Lower lobe of right lung (tissue), 2 donors: Measurements from ENCODE around the gene DUSP19. TPM values are rescaled to one million over a fixed set of nuclear protein-coding genes. Genes with fewer than 3 reads are reported as not detected.
A peak's percentile ranks its signal among the peaks of the same experiment; 100 is the strongest.
"Not testable (repeated sequence)": the region's sequence is repeated elsewhere in the genome, so short reads cannot be mapped to it uniquely, and the experiment has no call there.

Source experiments
- ATAC-seq, 2 donors: fragments of 200-7000 bp; cut with Tn5 transposase; one replicate each; pipeline ENCODE4 v1.9.1; 2020 to 2022; ENCODE audit warnings: mild to moderate bottlenecking in 2 of 2, moderate library complexity in 2 of 2
- DNase-seq: peaks from one replicate; pipeline ENCODE4 v3.0.0-alpha.2; 2020
- H3K27ac ChIP-seq: fragments of 200-600 bp; one replicate; pipeline ENCODE4 v1.8.0; 2022
- H3K27me3 ChIP-seq: fragments of 200-600 bp; one replicate; pipeline ENCODE4 v1.8.0; 2022; ENCODE audit warnings: low read depth
- H3K36me3 ChIP-seq: fragments of 200-600 bp; one replicate; pipeline ENCODE4 v1.8.0; 2022; ENCODE audit warnings: mild to moderate bottlenecking
- H3K4me1 ChIP-seq: fragments of 200-600 bp; one replicate; pipeline ENCODE4 v1.8.0; 2022
- H3K4me3 ChIP-seq: fragments of 200-600 bp; one replicate; pipeline ENCODE4 v1.8.0; 2022; ENCODE audit warnings: mild to moderate bottlenecking
- H3K9me3 ChIP-seq: fragments of 200-600 bp; one replicate; pipeline ENCODE4 v1.8.0; 2022
- intact Hi-C: fragments of 100-400 bp; cut with DNase I; formaldehyde crosslinking; loops from one replicate; pipeline ENCODE4 v1.11.0; 2022
- total RNA-seq: library from RNA; stranded (reverse); fragmentation: NEBNext Ultra II Directional; extraction: Animal tissue kit (Norgen Biotek cat#: 25700); gene quantifications from one replicate; pipeline ENCODE4 v1.2.1, GENCODE V29; 2021
- TF ChIP-seq, protein P1 (sequence below): fragments of 200-600 bp; IDR thresholded peaks from one replicate; pipeline ENCODE4 v1.8.0; 2022; ENCODE audit warnings: antibody characterized with exemption, mild to moderate bottlenecking
- donor health status: DM: no; HTN: yes; CAD: no; lungs with severe emphysema.

Gene DUSP19
- total RNA-seq, 1 donor from 2014 or later = 5.6 TPM

DNA sequence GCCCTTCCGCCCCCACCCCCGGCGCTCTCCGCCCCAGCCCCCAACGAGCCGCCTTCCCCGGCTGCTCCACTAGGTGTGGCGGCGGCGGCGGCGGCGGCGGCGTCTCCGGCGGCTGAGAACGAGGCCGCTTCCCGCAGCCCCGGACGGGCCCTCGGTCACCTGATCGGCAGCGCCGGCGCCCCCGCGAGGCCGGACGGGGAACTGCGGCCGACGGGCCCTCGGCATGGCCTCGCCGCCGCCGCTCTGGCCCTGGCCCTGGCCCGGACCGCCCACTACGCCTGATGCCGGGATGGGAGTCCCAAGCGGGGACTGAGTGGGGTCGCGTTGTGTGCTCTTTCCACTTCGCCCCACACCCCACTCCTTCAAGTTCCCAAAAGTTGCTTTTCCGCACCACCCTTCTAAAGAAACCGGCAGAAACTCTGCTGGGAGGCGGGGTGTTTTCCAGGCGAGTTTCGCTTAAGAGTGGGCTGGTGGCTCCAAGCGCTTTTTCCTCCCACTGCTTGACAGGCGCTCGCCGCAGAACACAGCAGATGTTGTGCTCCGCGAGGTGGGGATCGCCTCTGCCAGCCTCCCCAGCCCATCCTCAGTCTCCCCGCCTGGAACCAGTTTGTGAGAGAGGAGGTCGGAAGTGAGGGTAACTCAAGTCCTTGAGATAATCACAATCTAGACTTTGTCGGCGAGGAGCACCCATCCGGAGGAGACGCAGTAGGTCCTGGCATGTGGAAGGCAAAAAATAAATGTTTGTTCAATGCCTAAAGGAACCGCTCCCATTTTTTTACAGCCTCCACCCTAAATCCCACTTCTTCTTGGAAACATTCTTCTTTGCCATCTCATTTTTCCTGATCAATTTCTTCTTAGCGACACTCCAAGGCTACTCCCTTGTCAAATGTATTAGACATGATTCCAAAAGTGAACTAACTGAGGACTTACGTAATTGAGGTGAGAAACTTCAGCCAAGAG lies 39.9 kb upstream of the DUSP19 start, which contains the start of gene NCKAP1:
Gene NCKAP1 (minus strand): TSS at position 117 of the 960 bp plus-strand sequence. CDS start 358 bp downstream, outside the sequence.
- H3K36me3 ChIP-seq = no peaks in the 10 kb centered on the region
- peaks cover 33% of the 10 kb centered on the region for H3K4me1 ChIP-seq
- TF ChIP-seq, protein P1, sequence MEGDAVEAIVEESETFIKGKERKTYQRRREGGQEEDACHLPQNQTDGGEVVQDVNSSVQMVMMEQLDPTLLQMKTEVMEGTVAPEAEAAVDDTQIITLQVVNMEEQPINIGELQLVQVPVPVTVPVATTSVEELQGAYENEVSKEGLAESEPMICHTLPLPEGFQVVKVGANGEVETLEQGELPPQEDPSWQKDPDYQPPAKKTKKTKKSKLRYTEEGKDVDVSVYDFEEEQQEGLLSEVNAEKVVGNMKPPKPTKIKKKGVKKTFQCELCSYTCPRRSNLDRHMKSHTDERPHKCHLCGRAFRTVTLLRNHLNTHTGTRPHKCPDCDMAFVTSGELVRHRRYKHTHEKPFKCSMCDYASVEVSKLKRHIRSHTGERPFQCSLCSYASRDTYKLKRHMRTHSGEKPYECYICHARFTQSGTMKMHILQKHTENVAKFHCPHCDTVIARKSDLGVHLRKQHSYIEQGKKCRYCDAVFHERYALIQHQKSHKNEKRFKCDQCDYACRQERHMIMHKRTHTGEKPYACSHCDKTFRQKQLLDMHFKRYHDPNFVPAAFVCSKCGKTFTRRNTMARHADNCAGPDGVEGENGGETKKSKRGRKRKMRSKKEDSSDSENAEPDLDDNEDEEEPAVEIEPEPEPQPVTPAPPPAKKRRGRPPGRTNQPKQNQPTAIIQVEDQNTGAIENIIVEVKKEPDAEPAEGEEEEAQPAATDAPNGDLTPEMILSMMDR = peak; percentile 88
- H3K4me3 ChIP-seq = peak within 1 kb of the TSS; percentile 71
- intact Hi-C loops = no loop called here
- H3K27me3 ChIP-seq = peaks cover 12% of the 10 kb centered on the region
- H3K9me3 ChIP-seq = no peaks in the 10 kb centered on the region
- peak; percentile 95 to 97 for ATAC-seq
- DNase-seq = peak; percentile 92
- H3K27ac ChIP-seq = peak within 1 kb of the TSS; percentile 95

GRCh38 chr2:183040604-183041003 lies 37.9 kb upstream of the DUSP19 start:
- DNase-seq (no peak), ATAC-seq (no peak)
- Histone ChIP-seq H3K27me3 (peaks cover 12% of the 10 kb centered on the region), H3K36me3 (no peaks in the 10 kb centered on the region), H3K4me3 (no peak overlapping the region), H3K9me3 (no peaks in the 10 kb centered on the region), H3K27ac (no peak overlapping the region), H3K4me1 (peaks cover 13% of the 10 kb centered on the region)
- intact Hi-C loops = no loop called here
- TF ChIP-seq, protein P1 = no peak

DNA sequence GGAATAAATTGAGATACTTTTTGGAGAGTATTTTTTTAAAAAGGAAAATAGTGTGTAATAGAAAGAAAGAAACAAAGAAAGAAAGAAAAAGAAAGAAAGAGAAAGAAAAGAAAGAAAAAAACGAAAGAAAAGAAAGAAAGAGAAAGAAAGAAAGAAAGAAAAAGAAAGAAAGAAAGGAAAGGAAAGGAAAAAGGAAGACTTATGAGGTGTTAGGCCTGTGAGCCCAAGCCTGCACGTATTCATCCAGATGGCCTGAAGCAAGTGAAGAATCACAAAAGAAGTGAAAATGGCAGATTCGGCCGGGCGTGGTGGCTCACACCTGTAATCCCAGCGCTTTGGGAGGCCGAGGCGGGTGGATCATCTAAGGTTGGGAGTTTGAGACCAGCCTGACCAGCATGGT lies 35.0 kb upstream of the DUSP19 start:
- intact Hi-C loops, DNase-seq, ATAC-seq: not testable (repeated sequence)

DNA sequence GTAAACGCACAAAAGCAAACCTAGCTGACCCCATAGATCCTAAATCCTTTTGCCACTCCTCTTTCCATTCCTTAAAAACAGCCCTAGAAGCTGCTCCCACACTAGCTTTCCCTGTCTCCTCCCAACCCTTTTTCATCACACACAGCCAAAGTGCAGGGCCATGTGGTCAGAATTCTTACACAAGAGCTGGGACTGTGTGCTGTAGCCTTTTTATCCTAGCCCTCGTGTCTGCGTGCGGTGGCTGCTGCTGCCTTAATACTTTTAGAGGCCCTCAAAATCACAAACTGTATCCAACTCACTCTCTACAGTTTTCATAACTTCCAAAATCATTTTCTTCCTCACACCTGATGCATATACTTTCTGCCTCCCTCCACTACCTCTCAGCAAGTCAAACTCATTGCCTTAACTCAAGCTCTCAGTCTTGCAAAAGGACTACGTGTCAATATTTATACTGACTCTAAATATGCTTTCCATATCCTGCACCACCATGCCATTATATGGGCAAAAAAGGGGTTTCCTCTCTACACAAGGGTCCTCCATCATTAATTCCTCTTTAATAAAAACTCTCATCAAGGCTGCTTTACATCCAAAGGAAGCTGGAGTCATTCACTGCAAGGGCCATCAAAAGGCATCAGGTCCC lies 30.9 kb upstream of the DUSP19 start:
- H3K4me1 ChIP-seq, ATAC-seq, H3K9me3 ChIP-seq, DNase-seq, H3K27me3 ChIP-seq, H3K4me3 ChIP-seq, intact Hi-C loops, H3K36me3 ChIP-seq, H3K27ac ChIP-seq: not testable (repeated sequence)

More for the DNA sequence above, 35.0 kb upstream of the DUSP19 start:
- H3K9me3 ChIP-seq, H3K4me3 ChIP-seq, H3K27ac ChIP-seq, H3K4me1 ChIP-seq, H3K36me3 ChIP-seq: not testable (repeated sequence)
- peaks cover 16% of the 10 kb centered on the region for H3K27me3 ChIP-seq

- TF ChIP-seq, protein P1 = no peak
- Histone ChIP-seq H3K9me3 (no peaks in the 10 kb centered on the region), H3K4me1 (no peaks in the 10 kb centered on the region), H3K27me3 (peaks cover 4% of the 10 kb centered on the region), H3K27ac (no peak overlapping the region), H3K4me3 (no peak overlapping the region), H3K36me3 (no peaks in the 10 kb centered on the region)
- DNase-seq (no peak), ATAC-seq (no peak)
- intact Hi-C loops = no loop called here
Observed at GRCh38 chr2:183049420-183049819, 29.1 kb upstream of the DUSP19 start.

- Histone ChIP-seq H3K4me1 (no peaks in the 10 kb centered on the region), H3K36me3 (no peaks in the 10 kb centered on the region), H3K27me3 (no peaks in the 10 kb centered on the region), H3K4me3 (no peak overlapping the region), H3K9me3 (no peaks in the 10 kb centered on the region), H3K27ac (no peak overlapping the region)
- ATAC-seq (no peak), DNase-seq (no peak)
- intact Hi-C loops = no loop called here
- TF ChIP-seq, protein P1 = no peak
Observed at GRCh38 chr2:183057333-183057985, 21.1 kb upstream of the DUSP19 start.
